Measurements from ENCODE around the gene ARHGEF19. TPM values are rescaled to one million over a fixed set of nuclear protein-coding genes. Genes with fewer than 3 reads are reported as not detected.
A peak's percentile ranks its signal among the peaks of the same experiment; 100 is the strongest.

The ARHGEF19 gene
- total and polyA plus RNA-seq, 2 of the 13 experiments (the other 11 are each of a cell fraction or from before 2014, with no cell fraction given): 1.7 to 1.8 TPM

- TF ChIP-seq ZNF883 (CRISPR knock-in tag; IDR thresholded peaks at IDR 0.05; ENCODE audit: not compliant biosample characterization) (no peak), ZNF75D (CRISPR knock-in tag; IDR thresholded peaks at IDR 0.05; ENCODE audit: borderline replicate concordance) (no peak), ZBTB25 (CRISPR knock-in tag; IDR thresholded peaks at IDR 0.05) (no peak), ZNF792 (CRISPR knock-in tag; IDR thresholded peaks at IDR 0.05) (no peak), RARG (CRISPR knock-in tag; IDR thresholded peaks at IDR 0.05; ENCODE audit: low read depth) (0 out of 2 replicates have a peak, but pooled peaks have one; percentile 60), ZFP62 (CRISPR knock-in tag; IDR thresholded peaks at IDR 0.05) (no peak), ZNF451 (CRISPR knock-in tag; IDR thresholded peaks at IDR 0.05) (no peak), GPN1 (CRISPR knock-in tag; IDR thresholded peaks at IDR 0.05; ENCODE audit: borderline replicate concordance) (no peak), SP5 (CRISPR knock-in tag; IDR thresholded peaks at IDR 0.05; ENCODE audit: borderline replicate concordance, low read depth) (peak; percentile 66), PAF1 (CRISPR knock-in tag; IDR thresholded peaks at IDR 0.05) (no peak), POLR2AphosphoS2 (IDR thresholded peaks at IDR 0.05; ENCODE audit: low read depth, low read length) (no peak), KDM5A (IDR thresholded peaks at IDR 0.05; ENCODE audit: borderline replicate concordance, low read length) (no peak), AFF4 (CRISPR knock-in tag; IDR thresholded peaks at IDR 0.05) (no peak), ZNF670 (CRISPR knock-in tag; IDR thresholded peaks at IDR 0.05; ENCODE audit: borderline replicate concordance) (peak; percentile 74; the same call in 1 of the 2 replicates), SIX4 (CRISPR knock-in tag; IDR thresholded peaks at IDR 0.05) (no peak)
- TF ChIP-seq, protein P1, sequence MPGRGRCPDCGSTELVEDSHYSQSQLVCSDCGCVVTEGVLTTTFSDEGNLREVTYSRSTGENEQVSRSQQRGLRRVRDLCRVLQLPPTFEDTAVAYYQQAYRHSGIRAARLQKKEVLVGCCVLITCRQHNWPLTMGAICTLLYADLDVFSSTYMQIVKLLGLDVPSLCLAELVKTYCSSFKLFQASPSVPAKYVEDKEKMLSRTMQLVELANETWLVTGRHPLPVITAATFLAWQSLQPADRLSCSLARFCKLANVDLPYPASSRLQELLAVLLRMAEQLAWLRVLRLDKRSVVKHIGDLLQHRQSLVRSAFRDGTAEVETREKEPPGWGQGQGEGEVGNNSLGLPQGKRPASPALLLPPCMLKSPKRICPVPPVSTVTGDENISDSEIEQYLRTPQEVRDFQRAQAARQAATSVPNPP (CRISPR knock-in tag; IDR thresholded peaks at IDR 0.05): 0 out of 2 replicates have a peak, but pooled peaks have one; percentile 28
- TF ChIP-seq, protein P2, sequence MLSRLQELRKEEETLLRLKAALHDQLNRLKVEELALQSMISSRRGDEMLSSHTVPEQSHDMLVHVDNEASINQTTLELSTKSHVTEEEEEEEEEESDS (CRISPR knock-in tag; IDR thresholded peaks at IDR 0.05; ENCODE audit: borderline replicate concordance): no peak
- TF ChIP-seq, protein P3, sequence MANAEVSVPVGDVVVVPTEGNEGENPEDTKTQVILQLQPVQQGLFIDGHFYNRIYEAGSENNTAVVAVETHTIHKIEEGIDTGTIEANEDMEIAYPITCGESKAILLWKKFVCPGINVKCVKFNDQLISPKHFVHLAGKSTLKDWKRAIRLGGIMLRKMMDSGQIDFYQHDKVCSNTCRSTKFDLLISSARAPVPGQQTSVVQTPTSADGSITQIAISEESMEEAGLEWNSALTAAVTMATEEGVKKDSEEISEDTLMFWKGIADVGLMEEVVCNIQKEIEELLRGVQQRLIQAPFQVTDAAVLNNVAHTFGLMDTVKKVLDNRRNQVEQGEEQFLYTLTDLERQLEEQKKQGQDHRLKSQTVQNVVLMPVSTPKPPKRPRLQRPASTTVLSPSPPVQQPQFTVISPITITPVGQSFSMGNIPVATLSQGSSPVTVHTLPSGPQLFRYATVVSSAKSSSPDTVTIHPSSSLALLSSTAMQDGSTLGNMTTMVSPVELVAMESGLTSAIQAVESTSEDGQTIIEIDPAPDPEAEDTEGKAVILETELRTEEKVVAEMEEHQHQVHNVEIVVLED (CRISPR knock-in tag; IDR thresholded peaks at IDR 0.05; ENCODE audit: borderline replicate concordance): peak; percentile 49; the same call in 1 of the 2 replicates
- TF ChIP-seq, protein P4, sequence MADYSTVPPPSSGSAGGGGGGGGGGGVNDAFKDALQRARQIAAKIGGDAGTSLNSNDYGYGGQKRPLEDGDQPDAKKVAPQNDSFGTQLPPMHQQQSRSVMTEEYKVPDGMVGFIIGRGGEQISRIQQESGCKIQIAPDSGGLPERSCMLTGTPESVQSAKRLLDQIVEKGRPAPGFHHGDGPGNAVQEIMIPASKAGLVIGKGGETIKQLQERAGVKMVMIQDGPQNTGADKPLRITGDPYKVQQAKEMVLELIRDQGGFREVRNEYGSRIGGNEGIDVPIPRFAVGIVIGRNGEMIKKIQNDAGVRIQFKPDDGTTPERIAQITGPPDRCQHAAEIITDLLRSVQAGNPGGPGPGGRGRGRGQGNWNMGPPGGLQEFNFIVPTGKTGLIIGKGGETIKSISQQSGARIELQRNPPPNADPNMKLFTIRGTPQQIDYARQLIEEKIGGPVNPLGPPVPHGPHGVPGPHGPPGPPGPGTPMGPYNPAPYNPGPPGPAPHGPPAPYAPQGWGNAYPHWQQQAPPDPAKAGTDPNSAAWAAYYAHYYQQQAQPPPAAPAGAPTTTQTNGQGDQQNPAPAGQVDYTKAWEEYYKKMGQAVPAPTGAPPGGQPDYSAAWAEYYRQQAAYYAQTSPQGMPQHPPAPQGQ (CRISPR knock-in tag; IDR thresholded peaks at IDR 0.05; ENCODE audit: borderline replicate concordance): no peak
These were observed 33.6 kb downstream of the ARHGEF19 start (continued) for GRCh38 chr1:16178596-16179497.

All from HepG2 (cell line).